Left ventricle myocardium inferior (tissue), 1 donor: ENCODE results near the gene FAM174C. TPM values are rescaled to one million over a fixed set of nuclear protein-coding genes. Genes with fewer than 3 reads are reported as not detected.

ENCODE experiments used
- DNase-seq: peaks from one replicate; pipeline ENCODE4 v3.0.0-alpha.2; 2020
- H3K27ac ChIP-seq: fragments of 200-600 bp; replicated peaks from 2 replicates; pipeline ENCODE4 v1.8.0; 2021
- H3K27me3 ChIP-seq: fragments of 200-600 bp; 2 replicates; pipeline ENCODE4 v1.8.0; 2021; ENCODE audit warnings: low read depth
- H3K36me3 ChIP-seq: fragments of 200-600 bp; 2 replicates; pipeline ENCODE4 v1.8.0; 2021
- H3K4me1 ChIP-seq: fragments of 200-600 bp; 2 replicates; pipeline ENCODE4 v1.8.0; 2021
- H3K4me3 ChIP-seq: fragments of 200-600 bp; 2 replicates; pipeline ENCODE4 v1.8.0; 2021; ENCODE audit warnings: mild to moderate bottlenecking, moderate library complexity
- H3K9me3 ChIP-seq: fragments of 200-600 bp; replicated peaks from 2 replicates; pipeline ENCODE4 v1.8.0; 2021
- intact Hi-C: fragments of 100-400 bp; cut with micrococcal nuclease; formaldehyde crosslinking; loops from one replicate; pipeline ENCODE4 v1.11.0; 2022
- long read RNA-seq: library from polyadenylated mRNA; unstranded; transcript quantifications from one replicate; pipeline ENCODE4 v2.0.0, GENCODE V29; 2021
- total RNA-seq: library from RNA; stranded (reverse); fragmentation: NEBNext Ultra II Directional; extraction: Animal tissue kit (Norgen Biotek cat#: 25700); gene quantifications from one replicate; pipeline ENCODE4 v1.2.1, GENCODE V29; 2021
- TF ChIP-seq, protein P1 (sequence below): fragments of 200-600 bp; IDR thresholded peaks from 2 replicates; pipeline ENCODE4 v1.8.0; 2021; ENCODE audit warnings: antibody characterized with exemption, mild to moderate bottlenecking, borderline replicate concordance
- donor health status: DM: no; HTN: yes; CAD: no; lungs with severe emphysema.

FAM174C gene
- 12.4 TPM for total RNA-seq
- long read RNA-seq, transcript C19orf24-201 (3 exons, 983 nt), result major isoform, 11 of 18 reads
- long read RNA-seq, partial matches to known transcripts, result 0 of 18 reads
- long read RNA-seq, other reads (novel, unspliced or antisense), result 6 of 18 reads

DNA sequence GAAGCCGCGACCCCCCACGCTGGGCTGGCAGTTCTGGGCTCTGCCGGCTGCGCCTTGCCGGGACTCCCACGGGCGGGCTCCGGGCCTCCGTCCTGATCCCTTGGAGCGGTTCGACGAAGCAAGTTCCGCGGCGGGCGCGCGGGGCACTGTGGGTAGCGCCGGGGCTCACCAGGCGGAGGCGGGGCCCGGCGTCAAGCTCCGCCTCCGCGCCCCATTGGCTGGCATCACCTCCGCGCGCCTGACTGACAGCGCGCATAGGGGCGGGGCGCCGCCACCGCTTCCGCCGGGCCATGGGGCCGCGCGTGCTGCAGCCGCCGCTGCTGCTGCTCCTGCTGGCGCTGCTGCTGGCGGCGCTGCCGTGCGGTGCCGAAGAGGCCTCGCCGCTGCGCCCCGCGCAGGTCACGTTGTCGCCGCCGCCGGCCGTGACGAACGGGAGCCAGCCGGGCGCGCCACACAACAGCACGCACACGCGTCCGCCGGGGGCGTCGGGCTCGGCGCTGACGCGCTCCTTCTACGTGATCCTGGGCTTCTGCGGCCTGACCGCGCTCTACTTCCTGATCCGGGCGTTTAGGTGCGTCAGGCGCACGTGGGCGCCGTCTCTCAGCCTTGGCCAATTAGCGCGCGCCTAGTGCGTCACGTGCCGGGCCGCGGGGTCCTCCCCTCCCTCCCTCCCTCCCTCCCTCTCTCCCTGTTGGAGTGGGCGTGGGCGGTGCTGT lies at the start of gene FAM174C:
Gene FAM174C, plus strand, starts transcription at position 271 of the 716 bp plus-strand sequence. Its CDS starts 20 bp downstream, at position 291.
- Histone ChIP-seq H3K4me1 (peaks cover 71% of the 10 kb centered on the region), H3K4me3 (peak within 1 kb of the TSS; percentile 86), H3K9me3 (no peaks in the 10 kb centered on the region), H3K27ac (peak within 1 kb of the TSS; percentile 100), H3K27me3 (no peaks in the 10 kb centered on the region), H3K36me3 (peaks cover 55% of the 10 kb centered on the region)
- intact Hi-C loops, result no loop called here
- TF ChIP-seq, protein P1, sequence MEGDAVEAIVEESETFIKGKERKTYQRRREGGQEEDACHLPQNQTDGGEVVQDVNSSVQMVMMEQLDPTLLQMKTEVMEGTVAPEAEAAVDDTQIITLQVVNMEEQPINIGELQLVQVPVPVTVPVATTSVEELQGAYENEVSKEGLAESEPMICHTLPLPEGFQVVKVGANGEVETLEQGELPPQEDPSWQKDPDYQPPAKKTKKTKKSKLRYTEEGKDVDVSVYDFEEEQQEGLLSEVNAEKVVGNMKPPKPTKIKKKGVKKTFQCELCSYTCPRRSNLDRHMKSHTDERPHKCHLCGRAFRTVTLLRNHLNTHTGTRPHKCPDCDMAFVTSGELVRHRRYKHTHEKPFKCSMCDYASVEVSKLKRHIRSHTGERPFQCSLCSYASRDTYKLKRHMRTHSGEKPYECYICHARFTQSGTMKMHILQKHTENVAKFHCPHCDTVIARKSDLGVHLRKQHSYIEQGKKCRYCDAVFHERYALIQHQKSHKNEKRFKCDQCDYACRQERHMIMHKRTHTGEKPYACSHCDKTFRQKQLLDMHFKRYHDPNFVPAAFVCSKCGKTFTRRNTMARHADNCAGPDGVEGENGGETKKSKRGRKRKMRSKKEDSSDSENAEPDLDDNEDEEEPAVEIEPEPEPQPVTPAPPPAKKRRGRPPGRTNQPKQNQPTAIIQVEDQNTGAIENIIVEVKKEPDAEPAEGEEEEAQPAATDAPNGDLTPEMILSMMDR, result no peak
- DNase-seq, result peak; percentile 95

DNA sequence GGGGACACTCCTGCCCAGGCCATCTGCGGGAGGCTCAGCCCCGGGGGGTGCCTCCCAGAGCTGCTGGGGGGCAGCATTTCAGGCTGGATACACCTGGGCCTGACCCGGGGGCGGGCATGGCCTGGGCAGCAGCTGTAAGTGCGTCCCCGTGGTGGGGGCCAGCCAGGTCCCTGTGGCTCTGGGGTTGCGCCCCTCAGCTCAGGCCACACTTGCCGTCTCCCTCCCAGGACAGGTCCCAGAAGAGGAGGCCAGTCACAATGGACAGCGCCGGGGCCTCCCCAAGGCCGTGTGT lies 49.2 kb upstream of the FAM174C start:
- no peaks in the 10 kb centered on the region for H3K9me3 ChIP-seq
- H3K27me3 ChIP-seq, result no peaks in the 10 kb centered on the region
- intact Hi-C loops, result no loop called here
- no peak overlapping the region for H3K27ac ChIP-seq
- TF ChIP-seq, protein P1, result no peak
- peaks cover 26% of the 10 kb centered on the region for H3K4me1 ChIP-seq
- H3K36me3 ChIP-seq, result peaks cover 67% of the 10 kb centered on the region
- no peak for DNase-seq
- no peak overlapping the region for H3K4me3 ChIP-seq

DNA sequence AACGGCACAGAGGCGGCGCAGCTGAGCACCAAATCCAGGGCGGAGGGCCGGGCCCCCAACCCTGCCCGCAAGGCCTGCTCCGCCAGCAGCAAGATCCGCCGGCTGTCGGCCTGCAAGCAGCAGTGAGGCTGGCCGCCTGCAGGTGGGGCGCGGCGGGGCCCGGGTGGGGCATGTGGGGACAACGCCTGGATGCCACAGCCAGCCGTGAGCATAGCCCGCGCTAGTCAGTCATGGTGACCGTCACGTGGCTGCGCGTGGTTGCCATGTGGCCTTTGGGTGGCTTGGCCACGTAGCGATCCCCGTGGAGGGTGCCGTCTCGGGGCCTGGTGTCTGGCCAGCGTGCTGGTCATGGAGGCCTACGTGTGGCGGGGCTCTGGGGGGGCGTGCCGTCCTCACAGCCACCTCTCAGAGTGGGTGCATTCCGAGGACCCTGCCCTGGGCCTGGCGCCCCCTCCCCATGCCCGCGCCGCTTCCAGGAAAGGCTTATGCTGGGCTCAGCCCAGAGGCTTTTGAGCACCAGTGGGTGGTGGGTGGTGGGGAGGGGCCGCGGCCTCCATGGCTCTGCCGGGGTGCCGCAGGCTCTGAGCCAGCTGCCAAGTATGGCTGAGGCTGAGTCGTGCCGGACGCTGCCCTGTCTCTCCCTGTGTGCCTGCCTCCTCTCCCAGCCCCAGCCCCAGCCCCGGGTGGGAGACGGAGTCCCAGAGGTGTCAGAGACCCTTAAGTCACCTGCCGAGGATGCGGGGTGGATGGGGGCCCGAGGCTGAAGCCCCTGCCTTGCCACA lies 48.6 kb upstream of the FAM174C start:
- no peak for DNase-seq
- H3K36me3 ChIP-seq, result peaks cover 61% of the 10 kb centered on the region
- no peak overlapping the region for H3K4me3 ChIP-seq
- H3K27me3 ChIP-seq, result no peaks in the 10 kb centered on the region
- intact Hi-C loops, result no loop called here
- H3K27ac ChIP-seq, result no peak overlapping the region
- H3K9me3 ChIP-seq, result no peaks in the 10 kb centered on the region
- peaks cover 21% of the 10 kb centered on the region for H3K4me1 ChIP-seq
- TF ChIP-seq, protein P1, result no peak

DNA sequence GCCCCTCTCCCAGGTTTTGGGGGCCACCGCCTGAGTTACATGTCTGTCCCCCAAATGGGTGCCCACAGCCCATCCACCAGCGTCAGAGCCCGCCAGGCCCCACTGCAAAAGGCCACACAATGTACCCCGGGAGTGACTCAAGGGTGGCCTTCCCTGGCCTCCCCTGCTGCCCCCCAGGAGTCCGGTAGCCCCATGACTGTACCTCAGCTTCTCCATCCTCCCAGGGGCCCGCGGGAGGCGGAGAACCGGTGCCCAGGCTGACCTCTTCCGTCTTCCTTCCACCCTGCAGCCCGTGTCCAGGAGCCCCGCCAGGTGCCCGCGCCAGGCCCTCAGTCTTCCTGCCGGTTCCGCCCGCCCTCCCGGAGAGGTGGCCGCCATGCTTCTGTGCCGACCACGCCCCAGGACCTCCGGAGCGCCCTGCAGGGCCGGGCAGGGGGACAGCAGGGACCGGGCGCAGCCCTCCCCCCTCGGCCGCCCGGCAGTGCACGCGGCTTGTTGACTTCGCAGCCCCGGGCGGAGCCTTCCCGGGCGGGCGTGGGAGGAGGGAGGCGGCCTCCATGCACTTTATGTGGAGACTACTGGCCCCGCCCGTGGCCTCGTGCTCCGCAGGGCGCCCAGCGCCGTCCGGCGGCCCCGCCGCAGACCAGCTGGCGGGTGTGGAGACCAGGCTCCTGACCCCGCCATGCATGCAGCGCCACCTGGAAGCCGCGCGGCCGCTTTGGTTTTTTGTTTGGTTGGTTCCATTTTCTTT lies 47.9 kb upstream of the FAM174C start:
- no peak overlapping the region for H3K27ac ChIP-seq
- H3K36me3 ChIP-seq, result peaks cover 57% of the 10 kb centered on the region
- H3K4me1 ChIP-seq, result peaks cover 17% of the 10 kb centered on the region
- TF ChIP-seq, protein P1, result no peak
- H3K9me3 ChIP-seq, result no peaks in the 10 kb centered on the region
- H3K4me3 ChIP-seq, result no peak overlapping the region
- DNase-seq, result no peak
- intact Hi-C loops, result no loop called here
- no peaks in the 10 kb centered on the region for H3K27me3 ChIP-seq

DNA sequence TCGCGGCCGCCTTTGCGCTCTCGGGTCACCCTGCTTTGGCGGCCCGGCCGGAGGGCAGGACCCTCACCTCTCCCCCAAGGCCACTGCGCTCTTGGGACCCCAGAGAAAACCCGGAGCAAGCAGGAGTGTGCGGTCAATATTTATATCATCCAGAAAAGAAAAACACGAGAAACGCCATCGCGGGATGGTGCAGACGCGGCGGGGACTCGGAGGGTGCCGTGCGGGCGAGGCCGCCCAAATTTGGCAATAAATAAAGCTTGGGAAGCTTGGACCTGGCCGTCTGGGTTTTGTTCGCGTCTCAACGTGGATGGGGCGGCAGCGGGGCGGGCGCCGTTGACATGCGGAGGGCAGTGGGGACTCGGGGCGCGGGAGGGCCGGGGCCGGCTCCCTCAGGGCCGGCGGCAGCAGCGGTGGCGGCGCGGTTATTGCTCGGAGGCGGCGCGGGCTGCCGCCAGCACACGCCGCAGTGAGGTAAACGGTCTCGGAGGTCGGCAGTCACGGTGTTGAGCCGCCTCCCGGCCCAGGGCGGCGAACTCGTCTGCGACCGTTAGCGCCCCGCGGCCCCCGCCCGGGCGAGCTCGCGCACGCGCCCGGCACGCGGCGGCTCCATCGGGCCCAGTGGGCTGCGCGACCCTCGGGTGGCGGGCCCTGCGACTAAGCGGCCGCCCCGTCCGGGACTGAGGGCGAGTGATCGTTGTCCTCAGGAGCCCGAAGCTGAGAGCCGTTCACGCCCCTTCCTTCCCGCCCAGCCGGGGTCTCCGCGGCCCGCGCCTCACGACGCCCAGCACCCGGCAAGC lies 47.0 kb upstream of the FAM174C start:
- Histone ChIP-seq H3K4me3 (no peak overlapping the region), H3K9me3 (no peaks in the 10 kb centered on the region), H3K36me3 (peaks cover 48% of the 10 kb centered on the region), H3K27ac (no peak overlapping the region), H3K27me3 (no peaks in the 10 kb centered on the region), H3K4me1 (peaks cover 17% of the 10 kb centered on the region)
- no peak for DNase-seq
- intact Hi-C loops, result no loop called here
- TF ChIP-seq, protein P1, result no peak
